ENCODE measurements around the gene NR6A1.

GRCh38 chr9:124761710-124762109 lies 9.4 kb downstream of the NR6A1 start:
- TF ChIP-seq EP300 (IDR thresholded peaks at IDR 0.05), result no peak
- no peak for TF ChIP-seq CTCF (IDR thresholded peaks at IDR 0.05)
- no peak for TF ChIP-seq POLR2A (IDR thresholded peaks at IDR 0.05; ENCODE audit: low read length)
- no peak for TF ChIP-seq MAX (IDR thresholded peaks at IDR 0.05)
- TF ChIP-seq CBX2 (IDR thresholded peaks at IDR 0.05; ENCODE audit: borderline replicate concordance, low read depth), result no peak
- no peak for TF ChIP-seq REST (IDR thresholded peaks at IDR 0.05)

All from A549 (cell line).